ENCODE results near the gene ANHX. TPM values are rescaled to one million over a fixed set of nuclear protein-coding genes. Genes with fewer than 3 reads are reported as not detected.

The ANHX gene
- total RNA-seq, 1 donor from 2014 or later = not detected

DNA sequence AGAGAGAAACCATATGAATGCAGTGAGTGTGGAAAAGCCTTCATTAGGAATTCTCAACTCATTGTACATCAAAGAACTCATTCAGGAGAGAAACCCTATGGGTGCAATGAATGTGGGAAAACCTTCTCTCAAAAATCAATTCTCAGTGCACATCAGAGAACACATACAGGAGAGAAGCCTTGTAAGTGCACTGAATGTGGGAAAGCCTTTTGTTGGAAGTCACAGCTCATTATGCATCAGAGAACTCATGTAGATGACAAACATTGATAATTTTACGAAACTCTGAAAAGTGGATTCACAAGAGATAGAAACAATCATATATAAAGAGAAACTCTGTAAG lies 31.4 kb downstream of the ANHX start:
- Mint-ChIP-seq H3K4me3 (ENCODE audit: unreplicated experiment) (peak overlapping the region; percentile 83), H3K27me3 (ENCODE audit: unreplicated experiment) (peaks cover 16% of the 10 kb centered on the region), H3K9me3 (ENCODE audit: unreplicated experiment) (peaks cover 69% of the 10 kb centered on the region), H3K36me3 (ENCODE audit: low read depth, unreplicated experiment) (peaks cover 69% of the 10 kb centered on the region), H3K4me1 (ENCODE audit: unreplicated experiment) (no peaks in the 10 kb centered on the region), H3K27ac (ENCODE audit: unreplicated experiment) (peak overlapping the region; percentile 18)
- TF ChIP-seq, protein P1, sequence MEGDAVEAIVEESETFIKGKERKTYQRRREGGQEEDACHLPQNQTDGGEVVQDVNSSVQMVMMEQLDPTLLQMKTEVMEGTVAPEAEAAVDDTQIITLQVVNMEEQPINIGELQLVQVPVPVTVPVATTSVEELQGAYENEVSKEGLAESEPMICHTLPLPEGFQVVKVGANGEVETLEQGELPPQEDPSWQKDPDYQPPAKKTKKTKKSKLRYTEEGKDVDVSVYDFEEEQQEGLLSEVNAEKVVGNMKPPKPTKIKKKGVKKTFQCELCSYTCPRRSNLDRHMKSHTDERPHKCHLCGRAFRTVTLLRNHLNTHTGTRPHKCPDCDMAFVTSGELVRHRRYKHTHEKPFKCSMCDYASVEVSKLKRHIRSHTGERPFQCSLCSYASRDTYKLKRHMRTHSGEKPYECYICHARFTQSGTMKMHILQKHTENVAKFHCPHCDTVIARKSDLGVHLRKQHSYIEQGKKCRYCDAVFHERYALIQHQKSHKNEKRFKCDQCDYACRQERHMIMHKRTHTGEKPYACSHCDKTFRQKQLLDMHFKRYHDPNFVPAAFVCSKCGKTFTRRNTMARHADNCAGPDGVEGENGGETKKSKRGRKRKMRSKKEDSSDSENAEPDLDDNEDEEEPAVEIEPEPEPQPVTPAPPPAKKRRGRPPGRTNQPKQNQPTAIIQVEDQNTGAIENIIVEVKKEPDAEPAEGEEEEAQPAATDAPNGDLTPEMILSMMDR (IDR thresholded peaks at IDR 0.05; ENCODE audit: unreplicated experiment) = no peak
- DNase-seq (ENCODE audit: low spot score) = no peak

- peak overlapping the region; percentile 83 for H3K4me3 Mint-ChIP-seq (ENCODE audit: unreplicated experiment)
- peak overlapping the region; percentile 61 for H3K27ac Mint-ChIP-seq (ENCODE audit: unreplicated experiment)
- peaks cover 68% of the 10 kb centered on the region for H3K9me3 Mint-ChIP-seq (ENCODE audit: unreplicated experiment)
- TF ChIP-seq, protein P1 (IDR thresholded peaks at IDR 0.05; ENCODE audit: unreplicated experiment) = no peak
- H3K4me1 Mint-ChIP-seq (ENCODE audit: unreplicated experiment) = no peaks in the 10 kb centered on the region
- peaks cover 16% of the 10 kb centered on the region for H3K27me3 Mint-ChIP-seq (ENCODE audit: unreplicated experiment)
- peaks cover 69% of the 10 kb centered on the region for H3K36me3 Mint-ChIP-seq (ENCODE audit: low read depth, unreplicated experiment)
- DNase-seq (ENCODE audit: low spot score) = no peak
These were observed 32.1 kb downstream of the ANHX start for GRCh38 chr12:133203344-133204263.

- peaks cover 65% of the 10 kb centered on the region for H3K9me3 Mint-ChIP-seq (ENCODE audit: unreplicated experiment)
- no peak for DNase-seq (ENCODE audit: low spot score)
- no peak overlapping the region for H3K27ac Mint-ChIP-seq (ENCODE audit: unreplicated experiment)
- H3K36me3 Mint-ChIP-seq (ENCODE audit: low read depth, unreplicated experiment) = peaks cover 69% of the 10 kb centered on the region
- peaks cover 16% of the 10 kb centered on the region for H3K27me3 Mint-ChIP-seq (ENCODE audit: unreplicated experiment)
- H3K4me1 Mint-ChIP-seq (ENCODE audit: unreplicated experiment) = no peaks in the 10 kb centered on the region
- TF ChIP-seq, protein P1 (IDR thresholded peaks at IDR 0.05; ENCODE audit: unreplicated experiment) = no peak
- H3K4me3 Mint-ChIP-seq (ENCODE audit: unreplicated experiment) = peak overlapping the region; percentile 83
These were observed 33.0 kb downstream of the ANHX start for GRCh38 chr12:133202493-133203343.

GRCh38 chr12:133201888-133202287 lies 33.8 kb downstream of the ANHX start:
- Mint-ChIP-seq H3K4me1 (ENCODE audit: unreplicated experiment) (no peaks in the 10 kb centered on the region), H3K27ac (ENCODE audit: unreplicated experiment) (no peak overlapping the region), H3K36me3 (ENCODE audit: low read depth, unreplicated experiment) (peaks cover 67% of the 10 kb centered on the region), H3K9me3 (ENCODE audit: unreplicated experiment) (peaks cover 65% of the 10 kb centered on the region), H3K4me3 (ENCODE audit: unreplicated experiment) (peak overlapping the region; percentile 83), H3K27me3 (ENCODE audit: unreplicated experiment) (peaks cover 16% of the 10 kb centered on the region)
- DNase-seq (ENCODE audit: low spot score) = no peak
- TF ChIP-seq, protein P1 (IDR thresholded peaks at IDR 0.05; ENCODE audit: unreplicated experiment) = no peak

All from endothelial cell (in vitro differentiated cells).